CD4-positive, alpha-beta T cell treated with Interleukin-21 for 1 hour (primary cell): Measurements from ENCODE around the gene PRRC2C.
"Not testable (repeated sequence)": the region's sequence is repeated elsewhere in the genome, so short reads cannot be mapped to it uniquely, and the experiment has no call there.

ENCODE experiments used
- DNase-seq: peaks from one replicate; pipeline ENCODE4 v3.0.0-alpha.2; 2020

PRRC2C gene

GRCh38 chr1:171485375-171486047 is at the start of gene PRRC2C:
Gene PRRC2C (plus strand): TSS chr1:171485530. CDS start chr1:171512089, 26,559 bp downstream.
- peak; percentile 95 for DNase-seq

DNA sequence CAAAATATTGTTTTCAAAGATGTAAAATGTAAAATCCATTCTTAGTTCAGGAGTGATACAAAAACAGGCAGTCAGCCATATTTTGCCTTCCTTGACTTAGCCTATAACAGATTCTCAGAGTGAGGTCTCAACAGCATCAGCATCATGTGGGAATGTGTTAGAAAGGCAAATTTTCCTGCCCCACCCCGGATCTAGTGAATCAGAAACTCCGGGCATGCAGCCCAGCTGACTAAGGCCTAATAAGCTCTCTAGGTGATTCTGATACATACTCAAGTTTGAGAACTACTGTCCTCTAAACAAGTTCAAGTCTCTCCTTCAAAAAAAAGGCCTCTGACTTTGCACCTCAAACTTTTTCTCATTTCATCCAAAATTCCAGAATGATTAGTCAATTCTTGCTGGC is 46.9 kb upstream of the PRRC2C start:
- no peak for DNase-seq

- DNase-seq = not testable (repeated sequence)
Observed at GRCh38 chr1:171440201-171440600, 45.1 kb upstream of the PRRC2C start.

DNA sequence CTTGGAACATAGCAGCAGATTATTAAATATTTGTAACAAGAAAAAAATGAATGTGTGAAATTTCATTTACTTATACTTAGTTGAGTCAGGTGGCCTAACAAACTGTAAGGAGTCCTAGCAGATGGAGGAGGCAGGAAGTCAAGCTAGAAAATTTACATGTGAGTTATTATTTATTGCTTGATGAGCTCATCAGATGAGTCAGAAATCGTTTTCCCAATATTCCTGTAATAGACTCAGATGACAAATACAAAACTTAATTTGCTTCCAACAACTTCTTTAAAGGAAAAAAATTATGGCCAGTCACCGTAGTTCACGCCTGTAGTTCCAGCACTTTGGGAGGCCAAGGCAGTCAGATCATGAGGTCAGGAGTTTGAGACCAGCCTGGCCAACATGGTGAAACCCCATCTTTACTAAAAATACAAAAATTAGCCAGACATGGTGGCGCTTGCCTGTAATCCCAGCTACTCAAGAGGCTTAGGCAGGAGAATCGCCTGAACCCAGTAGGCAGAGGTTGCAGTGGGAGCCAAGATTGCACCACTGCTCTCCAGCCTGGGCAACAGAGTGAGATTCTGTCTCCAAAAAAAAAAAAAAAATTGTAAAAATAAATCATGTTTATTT is 43.9 kb upstream of the PRRC2C start:
- not testable (repeated sequence) for DNase-seq

- DNase-seq = no peak
Observed at GRCh38 chr1:171446386-171446785, 38.9 kb upstream of the PRRC2C start.

DNA sequence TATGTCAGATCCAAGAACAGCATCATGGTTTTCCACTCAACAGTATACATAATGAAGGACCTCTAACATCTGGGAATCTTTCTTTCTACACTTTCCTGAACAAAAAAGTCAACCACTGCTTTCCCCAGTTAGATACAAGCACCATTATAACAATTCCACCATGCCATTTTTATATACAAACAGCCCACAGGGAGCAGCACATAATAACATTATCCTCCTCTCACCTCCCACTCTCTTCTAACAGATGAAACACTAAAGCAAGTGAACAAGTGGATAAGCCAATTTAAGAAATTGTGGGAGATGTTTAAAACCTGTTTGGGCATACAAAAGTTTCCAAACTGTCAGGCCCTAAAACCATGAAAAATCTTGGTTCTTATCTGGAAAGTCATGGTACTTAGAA is 29.4 kb upstream of the PRRC2C start:
- no peak for DNase-seq

GRCh38 chr1:171457412-171457811 is 27.9 kb upstream of the PRRC2C start:
- no peak for DNase-seq

DNA sequence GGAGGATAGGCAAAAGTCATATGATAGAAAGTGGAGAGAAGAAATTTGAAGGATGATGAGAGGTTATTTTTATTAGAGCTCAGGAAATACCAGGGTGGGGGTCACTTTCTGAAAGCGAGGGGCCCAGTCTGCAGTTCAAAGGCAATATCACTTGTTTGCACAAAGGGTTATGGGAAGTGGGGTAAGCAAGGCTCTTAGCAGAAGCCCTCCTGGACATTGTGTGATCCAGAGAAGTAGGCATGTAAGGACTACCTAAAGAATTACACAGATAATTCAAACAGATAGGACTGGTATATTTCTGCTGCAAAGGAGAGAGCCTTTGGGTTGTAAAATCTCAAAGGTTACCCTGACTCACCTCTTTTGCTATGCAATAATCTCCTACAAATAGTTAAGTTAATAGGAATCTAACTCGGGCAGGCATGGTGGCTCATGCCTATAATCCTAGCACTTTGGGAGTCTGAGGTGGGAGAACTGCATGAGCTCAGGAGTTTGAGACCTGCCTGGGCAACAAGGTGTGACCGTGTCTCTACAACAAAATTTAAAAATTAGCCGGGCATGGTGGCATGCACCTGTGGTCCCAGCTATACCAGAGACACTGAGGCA is 25.2 kb upstream of the PRRC2C start:
- DNase-seq = no peak

DNA sequence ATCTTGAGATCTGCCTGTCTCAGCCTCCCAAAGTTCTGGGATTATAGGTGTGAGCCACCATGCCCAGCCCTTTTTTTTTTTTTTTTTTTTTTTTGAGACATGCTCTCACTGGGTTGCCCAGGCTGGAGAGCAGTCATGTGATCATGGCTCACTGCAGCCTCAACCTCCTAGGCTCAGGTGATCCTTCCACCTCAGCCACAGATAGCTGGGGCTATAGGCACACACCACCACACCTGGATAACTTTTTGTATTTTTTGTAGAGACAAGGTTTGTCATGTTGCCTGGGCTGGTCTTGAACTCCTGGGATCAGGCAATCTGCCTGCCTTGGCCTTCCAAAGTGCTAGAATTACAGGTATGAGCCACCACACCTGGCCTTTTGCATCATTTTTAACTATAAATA is 17.7 kb upstream of the PRRC2C start:
- DNase-seq = no peak

GRCh38 chr1:171468120-171468750 is 17.1 kb upstream of the PRRC2C start:
- DNase-seq = no peak

GRCh38 chr1:171470726-171471125 is 14.6 kb upstream of the PRRC2C start:
- DNase-seq = no peak

DNA sequence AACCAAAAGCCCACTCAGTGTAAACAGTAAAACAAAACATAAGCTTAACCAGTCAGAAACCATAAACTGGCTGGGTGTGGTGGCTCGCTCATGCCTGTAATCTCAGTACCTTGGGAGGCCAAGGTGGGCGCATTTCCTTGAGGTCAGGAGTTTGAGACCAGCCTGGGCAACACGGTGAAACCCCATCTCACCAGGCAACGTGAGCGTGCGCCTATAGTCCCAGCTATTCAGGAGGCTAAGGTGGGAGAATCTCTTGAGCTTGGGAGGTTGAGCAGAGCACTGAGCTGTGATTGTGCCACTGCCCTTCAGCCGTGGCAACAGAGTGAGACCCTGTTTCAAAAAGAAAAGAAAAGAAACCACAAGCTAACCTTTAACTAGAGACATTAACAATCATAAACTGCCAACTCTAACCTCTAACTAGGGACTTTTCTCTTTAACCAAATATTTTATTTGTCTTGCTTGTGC is 13.1 kb upstream of the PRRC2C start:
- no peak for DNase-seq

GRCh38 chr1:171476829-171477228 is 8.5 kb upstream of the PRRC2C start:
- DNase-seq = no peak

- no peak for DNase-seq
Observed at GRCh38 chr1:171477804-171478203, 7.5 kb upstream of the PRRC2C start.

- DNase-seq = no peak
Observed at GRCh38 chr1:171480035-171480434, 5.3 kb upstream of the PRRC2C start.

DNA sequence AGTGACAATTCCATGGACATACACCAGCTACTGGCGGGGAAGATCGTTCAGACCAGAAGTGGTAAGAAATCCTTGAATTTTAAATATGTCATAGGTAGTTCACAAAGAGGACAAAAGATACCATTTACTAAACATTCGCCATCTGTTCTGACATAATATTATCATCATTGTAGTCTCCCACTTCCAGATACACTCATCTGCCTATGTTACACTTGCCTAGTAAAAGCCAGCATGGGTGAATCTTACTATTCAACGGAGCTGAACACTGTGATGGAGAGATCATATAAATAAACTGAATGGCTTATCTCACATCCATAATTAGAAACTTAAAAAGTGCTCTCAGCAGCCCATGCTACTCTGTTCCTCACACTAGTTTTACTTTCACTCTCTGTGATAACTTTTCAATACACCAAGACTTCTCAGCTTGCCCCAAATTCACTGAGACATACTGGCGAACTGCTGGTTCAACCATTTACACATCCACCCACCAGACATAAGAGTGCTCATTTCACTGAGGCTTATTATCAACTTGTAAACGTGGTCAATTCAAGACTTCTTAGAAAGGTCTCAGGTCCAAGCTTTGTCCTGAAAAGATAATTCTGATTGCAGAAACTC is 463 bp upstream of the PRRC2C start:
- DNase-seq = no peak

- peak; percentile 94 for DNase-seq
Observed at GRCh38 chr1:171486048-171486519, 754 bp downstream of the PRRC2C start.

- no peak for DNase-seq
Observed at GRCh38 chr1:171487038-171487437, 1.7 kb downstream of the PRRC2C start.

- DNase-seq = no peak
Observed at GRCh38 chr1:171488190-171488929, 3.0 kb downstream of the PRRC2C start.

DNA sequence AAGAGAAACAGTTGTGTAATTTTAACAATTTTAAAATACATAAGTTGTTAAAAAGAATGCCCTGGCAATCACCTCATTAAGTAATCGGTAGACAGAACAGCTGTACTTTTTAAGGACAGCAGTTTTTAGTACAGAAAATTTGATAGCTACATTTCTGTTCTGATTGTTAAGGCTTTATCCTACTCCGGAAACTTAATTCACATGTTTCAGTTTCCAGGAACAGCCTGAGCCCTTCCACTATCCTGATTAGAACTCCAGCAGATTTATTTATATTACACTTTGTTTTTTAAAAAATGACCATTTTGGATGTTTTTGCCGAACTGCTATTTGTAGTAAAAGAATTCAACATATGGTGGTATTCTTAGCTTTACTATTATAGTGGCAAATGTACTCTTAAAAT is 8.7 kb downstream of the PRRC2C start:
- DNase-seq = no peak

GRCh38 chr1:171495444-171495843 is 10.1 kb downstream of the PRRC2C start:
- DNase-seq = no peak

DNA sequence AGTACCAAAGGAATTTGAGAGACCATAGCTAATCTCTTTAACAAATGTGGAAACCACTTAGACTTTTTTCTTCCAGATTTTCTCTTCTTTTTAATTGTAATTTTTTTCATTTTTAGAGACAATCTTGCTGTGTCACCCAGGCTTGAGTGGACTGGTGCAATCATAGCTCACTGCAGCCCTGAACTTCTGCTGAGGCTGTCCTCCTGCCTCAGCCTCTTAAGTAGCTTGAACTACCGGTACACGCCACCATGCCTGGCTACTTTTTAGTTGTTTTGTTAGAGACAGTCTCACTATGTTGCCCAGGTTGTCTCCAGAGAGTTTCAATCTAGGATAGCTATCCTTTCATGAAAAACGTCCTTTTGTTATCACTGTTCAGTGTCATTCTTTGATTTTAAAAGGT is 15.0 kb downstream of the PRRC2C start:
- no peak for DNase-seq

DNA sequence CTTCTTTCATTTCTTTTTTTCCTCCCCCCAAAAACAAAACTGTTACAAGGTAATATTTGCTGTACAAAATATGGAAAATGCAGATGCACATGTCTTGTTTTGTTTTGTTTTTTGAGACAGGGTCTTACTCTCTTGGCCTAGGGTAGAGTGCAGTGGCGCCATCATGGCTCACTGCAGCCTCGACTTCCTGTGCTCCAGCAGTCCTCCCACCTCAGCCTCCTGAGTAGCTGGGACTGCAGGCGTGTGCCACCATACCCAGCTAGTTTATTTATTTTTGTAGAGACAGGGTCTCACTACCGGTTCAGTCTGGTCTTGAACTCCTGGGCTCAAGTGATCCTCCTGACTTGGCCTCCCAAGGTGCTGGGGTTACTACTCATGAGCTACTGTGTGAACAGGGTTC is 15.5 kb downstream of the PRRC2C start:
- no peak for DNase-seq
